Heart right ventricle (tissue), 16 donors: Measurements from ENCODE around the gene EZR. TPM values are rescaled to one million over a fixed set of nuclear protein-coding genes. Genes with fewer than 3 reads are reported as not detected.

ENCODE experiments used
- ATAC-seq, 8 donors: fragments of 200-7000 bp; cut with Tn5 transposase; one replicate each; pipeline ENCODE4 v1.9.1; 2020; ENCODE audit warnings: mild to moderate bottlenecking in 8 of 8, moderate library complexity in 8 of 8, moderate number of reproducible peaks in 1 of 8
- DNase-seq, 2 donors: peaks; one replicate each; pipeline ENCODE4 v3.0.0-alpha.2; 2020
- H3K27ac ChIP-seq, 10 donors: fragments of 200-600 bp; sonication (generic) in 2 of 10; one replicate each; pipeline versions ENCODE4 v1.5.0 to v1.8.0; 2020 to 2022; ENCODE audit warnings: mild to moderate bottlenecking in 3 of 10
- H3K27me3 ChIP-seq, 7 donors: fragments of 200-600 bp; one replicate each; pipeline ENCODE4 v1.8.0; 2021 to 2022; ENCODE audit warnings: mild to moderate bottlenecking in 2 of 7
- H3K36me3 ChIP-seq, 9 donors: fragments of 200-600 bp; sonication (generic) in 1 of 9; one replicate each; pipeline versions ENCODE4 v1.5.0 to v1.8.0; 2020 to 2022; ENCODE audit warnings: mild to moderate bottlenecking in 2 of 9
- H3K4me1 ChIP-seq, 9 donors: fragments of 200-600 bp; sonication (generic) in 1 of 9; one replicate each; pipeline versions ENCODE4 v1.5.0 to v1.8.0; 2020 to 2022; ENCODE audit warnings: mild to moderate bottlenecking in 4 of 9
- H3K4me3 ChIP-seq, 10 donors: fragments of 200-600 bp; sonication (generic) in 2 of 10; one replicate each; pipeline versions ENCODE4 v1.5.0 to v1.8.0; 2020 to 2022; ENCODE audit warnings: mild to moderate bottlenecking in 7 of 10, moderate library complexity in 2 of 10
- H3K9me3 ChIP-seq, 11 donors: fragments of 200-600 bp in 10 of 11; sonication (generic) in 2 of 11; one replicate each; pipeline versions ENCODE4 v1.5.0 to v1.8.0; 2013 to 2022; ENCODE audit warnings: mild to moderate bottlenecking in 2 of 11, control low read depth in 1 of 11, moderate library complexity in 1 of 11
- WGBS, 2 donors: extraction: QIAGEN DNeasy Blood & Tissue Kit; methylation state at CpG; one replicate each; pipeline ENCODE4 v1.1.7; 2013; ENCODE audit warnings: inconsistent platforms in 1 of 2; 5-methylcytosine and 5-hydroxymethylcytosine counted together
- intact Hi-C, 10 donors: fragments of 100-400 bp; cut with DNase I; formaldehyde crosslinking; loops; one replicate each; pipeline versions ENCODE4 v1.11.1 to v1.14.2; 2022
- polyA plus RNA-seq, 2 donors: library from polyadenylated mRNA; stranded (reverse); fragments of 200-250 nt; gene quantifications; one replicate each; pipeline ENCODE4 v1.2.3, GENCODE V29; 2013
- total RNA-seq, 10 donors: library from RNA; stranded (reverse); fragmentation: NEBNext Ultra II Directional in 3 of 10; extraction: Animal tissue kit (Norgen Biotek cat#: 25700) in 3 of 10; gene quantifications; one replicate each; pipeline versions ENCODE4 v1.2.1 to v1.2.4, GENCODE V29; 2021 to 2023
- TF ChIP-seq, protein P1 (sequence below), 9 donors: fragments of 200-600 bp; sonication (generic) in 2 of 9; IDR thresholded peaks; one replicate each; pipeline versions ENCODE4 v1.5.0 to v1.8.0; 2021 to 2022; ENCODE audit warnings: antibody characterized with exemption in 9 of 9, mild to moderate bottlenecking in 5 of 9, moderate library complexity in 1 of 9
- donor health status: Arrhythmogenic right ventricular cardiomyopathy.
- donor health status: ischemic (EF 13 %, LVEDD 7.1; RV severe dilation, severe dysfunction).
- donor health status: healthy with polysubstance abuse.
- donor health status: DM: no; HTN: yes; CAD: no.
- donor health status: DM: no; HTN: no; CAD: no.
- donor health status: ischemic (EF 25% LVEDD 6.9; RV normal size, moderate dysfunction).
- donor health status: ischemic (EF 25% LVEDD 5.7; RV mildly dilated, moderate dysfunction).
- donor health status: healthy.
- donor health status: DM: yes; HTN: yes; CAD: no.
- donor health status: Ischemic cardiomyopathy.
- donor health status: ischemic (EF 35%, LVEDD 5.7; RV mildly dilated, moderate dysfunction).
- donor health status: nonischemic (EF 11% LVEDD 7.7; RV severe dilation, severe dysfunction).
- donor health status: DM: yes; HTN: yes; CAD: no.
- donor health status: PGD.
- donor health status: ischemic (EF 29% LVEDD 5.4; RV normal size, mild dysfunction).
- donor health status: nonischemic (EF 23%, LVEDD 6.1; RV moderate dilation, normal function).

EZR gene
- total and polyA plus RNA-seq, 12 donors, result 90.3 to 322 (median 186) TPM

DNA sequence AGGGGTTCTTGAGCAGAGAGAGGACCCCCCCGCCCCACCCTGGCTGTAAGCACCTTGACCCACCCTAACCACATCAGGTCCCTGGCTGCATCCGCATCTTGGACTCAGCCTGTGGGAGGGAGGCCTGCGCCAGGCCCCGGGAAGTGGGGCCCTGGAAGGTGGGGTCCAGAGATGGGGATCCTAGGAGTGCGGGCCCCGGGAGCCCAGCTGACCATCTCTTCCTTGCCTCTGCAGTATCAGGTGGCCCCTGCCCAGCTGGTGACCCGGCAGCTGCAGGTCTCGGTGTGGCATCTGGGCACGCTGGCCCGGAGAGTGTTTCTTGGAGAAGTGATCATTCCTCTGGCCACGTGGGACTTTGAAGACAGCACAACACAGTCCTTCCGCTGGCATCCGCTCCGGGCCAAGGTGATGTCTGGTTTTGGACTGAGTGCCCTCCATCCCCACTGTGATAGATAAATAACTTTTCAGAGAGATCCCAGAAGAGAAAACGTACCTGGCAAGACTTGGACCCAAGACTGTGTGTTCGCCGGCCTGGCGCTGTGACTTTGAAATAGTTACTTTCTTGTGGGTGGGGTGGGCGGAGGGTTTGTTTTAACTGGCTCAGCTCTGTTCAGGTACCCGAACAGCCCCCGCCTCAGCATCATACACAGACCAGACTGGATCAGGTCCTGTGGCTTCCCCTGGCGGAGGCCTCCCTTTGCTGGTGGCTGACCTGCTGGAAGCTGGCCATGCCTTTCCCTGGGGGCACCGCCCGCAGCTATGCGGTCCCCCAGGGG lies 62.0 kb downstream of the EZR start:
- TF ChIP-seq, protein P1, sequence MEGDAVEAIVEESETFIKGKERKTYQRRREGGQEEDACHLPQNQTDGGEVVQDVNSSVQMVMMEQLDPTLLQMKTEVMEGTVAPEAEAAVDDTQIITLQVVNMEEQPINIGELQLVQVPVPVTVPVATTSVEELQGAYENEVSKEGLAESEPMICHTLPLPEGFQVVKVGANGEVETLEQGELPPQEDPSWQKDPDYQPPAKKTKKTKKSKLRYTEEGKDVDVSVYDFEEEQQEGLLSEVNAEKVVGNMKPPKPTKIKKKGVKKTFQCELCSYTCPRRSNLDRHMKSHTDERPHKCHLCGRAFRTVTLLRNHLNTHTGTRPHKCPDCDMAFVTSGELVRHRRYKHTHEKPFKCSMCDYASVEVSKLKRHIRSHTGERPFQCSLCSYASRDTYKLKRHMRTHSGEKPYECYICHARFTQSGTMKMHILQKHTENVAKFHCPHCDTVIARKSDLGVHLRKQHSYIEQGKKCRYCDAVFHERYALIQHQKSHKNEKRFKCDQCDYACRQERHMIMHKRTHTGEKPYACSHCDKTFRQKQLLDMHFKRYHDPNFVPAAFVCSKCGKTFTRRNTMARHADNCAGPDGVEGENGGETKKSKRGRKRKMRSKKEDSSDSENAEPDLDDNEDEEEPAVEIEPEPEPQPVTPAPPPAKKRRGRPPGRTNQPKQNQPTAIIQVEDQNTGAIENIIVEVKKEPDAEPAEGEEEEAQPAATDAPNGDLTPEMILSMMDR (IDR thresholded peaks at IDR 0.05), result no peak
- H3K9me3 ChIP-seq, result no peaks in the 10 kb centered on the region
- 90% methylated on average over 25 of the region's 25 CpGs for WGBS, 2 donors
- no peak overlapping the region for H3K27ac ChIP-seq
- intact Hi-C loops, result no loop called here
- H3K4me1 ChIP-seq, result peaks cover 0 to 17% (median 6%) of the 10 kb centered on the region in 9 donors
- H3K4me3 ChIP-seq, result no peak overlapping the region
- peaks cover 0 to 5% (median 0%) of the 10 kb centered on the region in 9 donors for H3K36me3 ChIP-seq
- ATAC-seq (no peak), DNase-seq (no peak)
- no peaks in the 10 kb centered on the region for H3K27me3 ChIP-seq

- Histone ChIP-seq H3K27me3 (no peaks in the 10 kb centered on the region), H3K27ac (no peak overlapping the region), H3K4me1 (peaks cover 0 to 19% (median 7%) of the 10 kb centered on the region in 9 donors), H3K36me3 (peaks cover 0 to 6% (median 0%) of the 10 kb centered on the region in 9 donors), H3K9me3 (no peaks in the 10 kb centered on the region), H3K4me3 (no peak overlapping the region)
- DNase-seq, result no peak
- WGBS, 2 donors, result 88 to 89% methylated on average over 9 of the region's 9 CpGs
- intact Hi-C loops, result no loop called here
- ATAC-seq, result no peak
- TF ChIP-seq, protein P1 (IDR thresholded peaks at IDR 0.05), result no peak
Observed at GRCh38 chr6:158756126-158756525, 63.0 kb downstream of the EZR start.

DNA sequence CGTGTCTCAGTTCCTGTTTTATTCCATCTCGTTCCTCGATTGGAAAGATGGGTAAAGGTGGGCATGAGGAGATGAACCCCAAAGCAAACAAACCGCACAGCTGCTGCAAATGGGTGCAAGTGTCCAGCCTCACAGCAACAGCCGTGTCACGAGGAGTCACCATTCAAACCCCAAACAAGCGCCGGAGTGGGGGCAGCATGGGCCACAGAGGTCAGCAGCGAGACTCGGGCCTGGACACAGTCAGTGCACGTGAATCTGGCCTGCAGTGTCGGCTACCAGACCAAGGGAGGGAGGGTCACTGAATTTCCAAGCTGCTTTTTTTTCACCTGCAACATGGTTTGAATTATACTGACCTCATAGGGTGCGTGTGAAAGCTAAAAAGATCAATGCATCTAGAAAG lies 63.5 kb downstream of the EZR start:
- H3K27ac ChIP-seq, result no peak overlapping the region
- TF ChIP-seq, protein P1 (IDR thresholded peaks at IDR 0.05), result no peak
- peaks cover 0 to 19% (median 7%) of the 10 kb centered on the region in 9 donors for H3K4me1 ChIP-seq
- H3K36me3 ChIP-seq, result peaks cover 0 to 6% (median 0%) of the 10 kb centered on the region in 9 donors
- H3K9me3 ChIP-seq, result no peaks in the 10 kb centered on the region
- no peaks in the 10 kb centered on the region for H3K27me3 ChIP-seq
- no peak for ATAC-seq
- no peak for DNase-seq
- intact Hi-C loops, result no loop called here
- no peak overlapping the region for H3K4me3 ChIP-seq
- WGBS, 2 donors, result 97 to 98% methylated on average over 13 of the region's 13 CpGs

- TF ChIP-seq, protein P1 (IDR thresholded peaks at IDR 0.05), result no peak
- no peak for ATAC-seq
- H3K9me3 ChIP-seq, result no peaks in the 10 kb centered on the region
- no peaks in the 10 kb centered on the region for H3K27me3 ChIP-seq
- H3K36me3 ChIP-seq, result peaks cover 0 to 6% (median 0%) of the 10 kb centered on the region in 9 donors
- 56 to 58% methylated on average over 11 of the region's 11 CpGs for WGBS, 2 donors
- no peak overlapping the region for H3K27ac ChIP-seq
- no peak for DNase-seq
- intact Hi-C loops, result no loop called here
- no peak overlapping the region for H3K4me3 ChIP-seq
- peaks cover 0 to 19% (median 7%) of the 10 kb centered on the region in 9 donors for H3K4me1 ChIP-seq
Observed at GRCh38 chr6:158754738-158755137, 64.4 kb downstream of the EZR start.
